ENCODE data around the gene FRMD6. TPM values are rescaled to one million over a fixed set of nuclear protein-coding genes. Genes with fewer than 3 reads are reported as not detected.

Gene FRMD6
- total RNA-seq, 1 experiment from 2014 or later: 9.6 TPM

DNA sequence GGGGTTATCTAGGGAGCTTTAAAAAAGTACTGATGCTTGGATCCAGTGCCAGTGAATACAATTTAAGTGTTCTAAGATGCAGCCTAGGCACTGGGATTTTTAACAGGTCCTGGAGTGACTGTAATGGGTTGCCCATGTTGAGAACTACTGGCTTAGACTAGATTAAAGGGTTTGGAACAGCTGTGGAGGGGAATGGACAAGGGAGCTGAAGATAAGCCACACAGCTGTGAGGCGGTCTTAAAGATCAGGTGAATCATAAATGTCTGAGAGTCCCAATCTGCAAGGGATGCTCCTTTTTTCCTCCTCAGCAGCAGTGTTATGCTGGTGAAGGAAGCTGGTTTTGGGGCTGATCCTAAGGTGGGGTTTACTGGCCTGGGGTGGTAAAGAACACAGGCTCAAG, 35.5 kb upstream of the FRMD6 start:
- Histone ChIP-seq H3K18ac (ENCODE audit: insufficient read length, low read depth, low read length) (no peak overlapping the region), H3K23ac (ENCODE audit: insufficient read length, low read depth, low read length) (no peak overlapping the region), H4K5ac (ENCODE audit: insufficient read length, low read depth, low read length) (no peak overlapping the region), H3K27ac (ENCODE audit: insufficient read length, low read depth, low read length) (no peak overlapping the region), H3K4me2 (ENCODE audit: insufficient read depth, insufficient read length, low read length) (no peak overlapping the region), H3K4me1 (ENCODE audit: insufficient read depth, low read length) (no peaks in the 10 kb centered on the region), H2AFZ (ENCODE audit: low read length) (no peak overlapping the region), H3K23me2 (ENCODE audit: insufficient read length, low read depth, low read length, poor library complexity, severe bottlenecking) (no peaks in the 10 kb centered on the region), H3K9me3 (ENCODE audit: control insufficient read depth, low read depth, low read length) (no peaks in the 10 kb centered on the region), H2BK120ac (ENCODE audit: low read depth, low read length, poor library complexity, severe bottlenecking) (no peak overlapping the region), H4K8ac (replicated peaks; ENCODE audit: insufficient read length, low read depth, low read length) (no peak overlapping the region), H3K79me1 (ENCODE audit: insufficient read depth, low read depth, low read length, poor library complexity, severe bottlenecking) (no peaks in the 10 kb centered on the region), H3K56ac (ENCODE audit: insufficient read length, low read depth, low read length) (no peak overlapping the region), H4K20me1 (ENCODE audit: control insufficient read depth, insufficient read depth, insufficient read length) (no peaks in the 10 kb centered on the region), H2BK15ac (ENCODE audit: low read depth, low read length) (no peak overlapping the region), H2BK5ac (ENCODE audit: insufficient read length, low read length) (no peak overlapping the region), H3K4ac (ENCODE audit: low read depth, low read length) (no peak overlapping the region), H2AK5ac (ENCODE audit: insufficient read length, low read length) (no peak overlapping the region), H3K9ac (ENCODE audit: extremely low read depth, insufficient read length, low read length) (no peak overlapping the region), H2BK12ac (ENCODE audit: insufficient read length, low read depth, low read length) (no peak overlapping the region), H2BK20ac (ENCODE audit: low read depth, low read length, poor library complexity, severe bottlenecking) (no peak overlapping the region), H3K27me3 (ENCODE audit: insufficient read depth, low read length) (no peaks in the 10 kb centered on the region), H3K14ac (ENCODE audit: insufficient read depth, low read length) (no peak overlapping the region), H4K91ac (ENCODE audit: insufficient read length, low read depth, low read length) (no peak overlapping the region), H3K79me2 (ENCODE audit: insufficient read depth, low read length) (no peaks in the 10 kb centered on the region), H3T11ph (ENCODE audit: low read length) (no peak overlapping the region)
- no peak overlapping the region for H3K27ac Mint-ChIP-seq
- DNase-seq: no peak
- H3K4me1 Mint-ChIP-seq: peaks cover 5 to 8% of the 10 kb centered on the region in 2 experiments
- H3K4me3 Mint-ChIP-seq: no peak overlapping the region
- H3K27me3 Mint-ChIP-seq (ENCODE audit: low read depth): no peaks in the 10 kb centered on the region
- no CpG with 5 or more reads among the region's 1 CpG for WGBS (ENCODE audit: extremely low coverage, insufficient read length, low lambda C conversion rate)
- H3K9me3 Mint-ChIP-seq: no peaks in the 10 kb centered on the region
- TF ChIP-seq, protein P1, sequence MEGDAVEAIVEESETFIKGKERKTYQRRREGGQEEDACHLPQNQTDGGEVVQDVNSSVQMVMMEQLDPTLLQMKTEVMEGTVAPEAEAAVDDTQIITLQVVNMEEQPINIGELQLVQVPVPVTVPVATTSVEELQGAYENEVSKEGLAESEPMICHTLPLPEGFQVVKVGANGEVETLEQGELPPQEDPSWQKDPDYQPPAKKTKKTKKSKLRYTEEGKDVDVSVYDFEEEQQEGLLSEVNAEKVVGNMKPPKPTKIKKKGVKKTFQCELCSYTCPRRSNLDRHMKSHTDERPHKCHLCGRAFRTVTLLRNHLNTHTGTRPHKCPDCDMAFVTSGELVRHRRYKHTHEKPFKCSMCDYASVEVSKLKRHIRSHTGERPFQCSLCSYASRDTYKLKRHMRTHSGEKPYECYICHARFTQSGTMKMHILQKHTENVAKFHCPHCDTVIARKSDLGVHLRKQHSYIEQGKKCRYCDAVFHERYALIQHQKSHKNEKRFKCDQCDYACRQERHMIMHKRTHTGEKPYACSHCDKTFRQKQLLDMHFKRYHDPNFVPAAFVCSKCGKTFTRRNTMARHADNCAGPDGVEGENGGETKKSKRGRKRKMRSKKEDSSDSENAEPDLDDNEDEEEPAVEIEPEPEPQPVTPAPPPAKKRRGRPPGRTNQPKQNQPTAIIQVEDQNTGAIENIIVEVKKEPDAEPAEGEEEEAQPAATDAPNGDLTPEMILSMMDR (conservative IDR thresholded peaks at IDR 0.05): no peak
- no peaks in the 10 kb centered on the region for H3K36me3 Mint-ChIP-seq (ENCODE audit: insufficient read depth in 1 of 3, low read depth in 3 of 3)

Measured in H9 (cell line).